HUES64 (cell line): ENCODE results near the gene COL9A3.

Source experiments
- H3K27ac ChIP-seq: 2 replicates; pipeline ENCODE4 v1.7.0; 2013; ENCODE audit warnings: low read depth, low read length, inconsistent platforms
- H3K27me3 ChIP-seq: 2 replicates; pipeline ENCODE4 v1.6.1; 2013; ENCODE audit warnings: mild to moderate bottlenecking, low read length; ENCODE audit not compliant: insufficient read depth
- H3K36me3 ChIP-seq: 2 replicates; pipeline ENCODE4 v1.6.1; 2013; ENCODE audit warnings: mild to moderate bottlenecking, low read length; ENCODE audit not compliant: insufficient read depth
- H3K4me1 ChIP-seq: 2 replicates; pipeline ENCODE4 v1.6.1; 2013; ENCODE audit warnings: mild to moderate bottlenecking, low read length, moderate library complexity; ENCODE audit not compliant: insufficient read depth
- H3K4me3 ChIP-seq: 2 replicates; pipeline ENCODE4 v1.5.1; 2013; ENCODE audit warnings: mild to moderate bottlenecking, low read length, moderate library complexity
- H3K9ac ChIP-seq: 2 replicates; pipeline ENCODE4 v1.6.1; 2013; ENCODE audit warnings: mild to moderate bottlenecking, low read depth, low read length
- H3K9me3 ChIP-seq: 2 replicates; pipeline ENCODE4 v1.6.1; 2013; ENCODE audit warnings: low read depth, low read length; ENCODE audit not compliant: insufficient read depth
- WGBS: fragments of 150-250, 120-280 bp; methylation state at CpG from one replicate; pipeline ENCODE4 v1.1.7; 2013; ENCODE audit warnings: missing lambda C conversion rate; 5-methylcytosine and 5-hydroxymethylcytosine counted together

COL9A3 gene

DNA sequence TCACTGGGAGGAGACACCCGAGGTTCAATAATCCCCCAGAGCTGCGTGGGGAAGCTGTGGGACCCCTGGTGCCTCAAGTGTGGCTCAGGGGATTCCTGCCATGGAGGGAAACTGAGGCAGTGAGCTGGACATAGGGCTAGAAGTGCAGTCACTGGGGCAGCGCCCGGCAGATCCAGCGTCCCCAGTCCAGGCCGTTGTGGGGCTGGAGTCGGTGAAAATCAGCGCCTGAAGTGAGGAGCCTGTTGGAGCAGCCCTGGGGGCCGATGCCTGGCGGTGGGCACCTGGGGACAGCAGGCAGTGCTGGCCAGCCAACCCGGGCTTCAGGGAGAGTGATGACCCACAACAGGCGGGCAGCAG, 2.2 kb upstream of the COL9A3 start:
- WGBS = 88% methylated on average over 12 of the region's 12 CpGs
- Histone ChIP-seq H3K36me3 (peaks cover 19% of the 10 kb centered on the region), H3K9ac (no peak overlapping the region), H3K27me3 (peaks cover 13% of the 10 kb centered on the region), H3K4me3 (no peak overlapping the region), H3K9me3 (no peaks in the 10 kb centered on the region), H3K27ac (no peak overlapping the region), H3K4me1 (peaks cover 11% of the 10 kb centered on the region)

DNA sequence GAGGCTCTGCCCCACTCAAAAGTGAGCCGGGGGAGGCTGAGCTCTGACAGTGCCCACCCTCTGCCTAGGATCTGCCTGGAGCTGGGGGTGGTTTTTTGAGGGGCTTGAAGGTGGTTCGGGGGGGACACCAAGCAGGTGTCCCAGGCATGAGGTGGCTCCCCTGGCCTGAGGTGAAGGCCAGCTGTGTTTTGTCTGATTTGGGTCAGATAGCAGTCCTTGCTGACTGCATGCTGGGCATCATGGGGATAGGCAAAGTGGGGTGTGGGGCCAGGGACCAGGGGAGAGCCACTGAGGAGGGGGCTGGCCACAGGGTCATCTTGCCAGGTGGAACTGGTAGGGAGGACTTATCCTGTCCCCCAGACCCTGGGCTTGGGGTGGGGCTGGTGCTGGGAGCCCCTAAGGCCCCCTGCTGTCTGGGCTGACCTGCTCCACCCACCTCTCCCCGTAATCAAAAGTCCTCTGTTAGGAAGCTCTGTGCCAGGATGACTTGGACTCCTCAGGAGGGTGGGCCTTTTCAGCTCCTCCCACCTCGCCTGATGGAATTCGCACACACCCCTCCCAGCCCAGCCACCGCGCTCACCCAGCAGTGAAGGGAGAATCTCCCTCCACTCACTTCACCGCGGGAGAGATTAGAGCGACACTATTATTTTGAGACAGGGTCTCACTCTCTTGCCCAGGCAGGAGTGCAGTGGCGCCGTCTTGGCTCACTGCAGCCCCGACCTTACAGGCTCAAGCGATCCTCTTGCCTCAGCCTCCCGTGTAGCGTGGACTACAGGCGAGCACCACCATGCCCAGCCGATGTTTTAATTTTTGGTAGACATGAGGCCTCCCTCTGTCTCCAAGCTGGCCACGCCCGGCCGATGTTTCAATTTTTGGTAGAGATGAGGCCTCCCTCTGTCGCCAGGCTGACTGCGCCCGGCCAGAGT, 1.5 kb upstream of the COL9A3 start:
- Histone ChIP-seq H3K9me3 (no peaks in the 10 kb centered on the region), H3K27ac (peak overlapping the region; percentile 71; the same call in 1 of the 2 replicates), H3K4me3 (peak overlapping the region; percentile 62), H3K9ac (peak overlapping the region; percentile 55; the same call in 1 of the 2 replicates), H3K27me3 (peaks cover 13% of the 10 kb centered on the region), H3K4me1 (peaks cover 11% of the 10 kb centered on the region), H3K36me3 (peaks cover 18% of the 10 kb centered on the region)
- 10% methylated on average over 24 of the region's 24 CpGs for WGBS

DNA sequence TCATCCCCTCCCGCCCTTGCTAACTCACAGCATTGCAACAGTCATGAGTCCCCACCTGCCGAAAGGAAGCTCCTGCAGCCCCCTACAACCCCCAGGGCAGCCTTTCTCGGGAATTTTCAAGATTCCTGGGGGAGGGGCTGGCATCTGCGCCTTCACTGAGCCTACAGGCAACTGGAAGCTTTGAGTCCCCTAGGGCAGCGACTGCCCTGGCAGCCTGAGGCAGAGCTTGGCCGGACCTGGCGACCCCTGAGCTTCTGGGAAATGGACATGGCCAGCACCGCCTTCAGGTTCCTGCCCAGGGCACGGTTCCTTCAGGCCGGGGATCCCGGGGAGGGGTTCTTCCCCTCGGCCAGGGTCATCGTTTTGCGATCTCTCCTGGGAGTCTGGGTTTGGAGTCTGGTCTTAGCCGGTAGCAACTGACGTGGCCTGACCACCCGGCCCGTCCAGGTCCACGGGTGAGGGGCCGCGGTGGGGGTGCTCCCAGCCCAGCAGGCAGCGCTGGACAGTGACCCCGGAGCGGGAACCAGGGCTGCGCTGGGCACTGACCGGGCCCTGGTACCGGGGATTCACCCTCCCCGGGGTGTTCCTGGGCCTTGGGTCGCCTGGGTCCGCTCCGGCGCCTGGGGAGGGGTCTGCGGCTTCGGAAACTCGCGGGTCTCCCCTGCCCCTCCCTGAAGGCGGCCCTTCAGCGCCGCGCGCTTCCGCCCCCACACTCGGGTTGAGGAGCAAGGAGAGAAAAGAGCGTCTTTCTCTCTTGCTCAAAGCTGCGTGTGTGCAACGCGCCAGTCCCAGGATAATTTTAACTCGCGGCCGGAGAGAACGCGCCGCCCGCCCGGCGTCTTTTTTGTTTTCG, 593 bp upstream of the COL9A3 start:
- WGBS = under 1% methylated on average over 57 of the region's 57 CpGs
- peak overlapping the region; percentile 62 for H3K4me3 ChIP-seq
- H3K27ac ChIP-seq = peak overlapping the region; percentile 80
- peaks cover 13% of the 10 kb centered on the region for H3K27me3 ChIP-seq
- H3K36me3 ChIP-seq = peaks cover 13% of the 10 kb centered on the region
- H3K4me1 ChIP-seq = peaks cover 11% of the 10 kb centered on the region
- peak overlapping the region; percentile 81 for H3K9ac ChIP-seq
- no peaks in the 10 kb centered on the region for H3K9me3 ChIP-seq

DNA sequence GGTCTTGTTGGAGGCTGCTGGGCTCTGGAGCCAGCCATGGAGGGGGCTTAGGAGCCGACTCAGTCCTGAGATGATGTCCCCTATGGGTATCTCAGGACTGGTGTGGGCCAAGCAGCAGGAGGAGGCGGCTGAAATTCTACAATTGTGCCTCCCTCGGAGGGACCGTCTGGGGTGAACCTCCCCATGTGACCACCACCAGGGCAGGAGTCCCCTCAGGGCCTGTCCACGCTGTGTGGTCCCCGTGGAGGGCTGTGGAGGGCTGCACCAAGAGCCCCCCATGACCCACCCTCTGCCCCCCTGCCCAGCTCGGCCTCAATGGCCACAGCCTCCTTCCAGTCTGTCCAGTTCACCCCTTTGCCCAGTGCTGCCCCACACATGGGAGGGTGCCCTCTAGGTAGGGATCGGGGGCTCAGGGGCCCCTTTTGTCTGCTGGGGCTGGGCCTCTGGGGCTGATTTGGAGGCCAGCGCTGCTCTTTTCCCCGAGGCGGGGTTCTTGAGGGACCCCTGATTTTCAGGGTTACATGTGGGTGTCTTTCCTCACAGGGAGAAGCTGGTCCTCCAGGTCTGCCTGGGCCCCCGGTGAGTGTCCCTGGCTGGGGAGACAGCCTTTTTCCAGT, 1.2 kb downstream of the COL9A3 start:
- Histone ChIP-seq H3K4me3 (peak overlapping the region; percentile 59), H3K27ac (no peak overlapping the region), H3K9ac (0 out of 2 replicates have a peak overlapping the region, but pooled peaks have one; percentile 44), H3K4me1 (peaks cover 11% of the 10 kb centered on the region), H3K36me3 (peaks cover 9% of the 10 kb centered on the region), H3K9me3 (no peaks in the 10 kb centered on the region), H3K27me3 (peaks cover 13% of the 10 kb centered on the region)
- 92% methylated on average over 12 of the region's 12 CpGs for WGBS

DNA sequence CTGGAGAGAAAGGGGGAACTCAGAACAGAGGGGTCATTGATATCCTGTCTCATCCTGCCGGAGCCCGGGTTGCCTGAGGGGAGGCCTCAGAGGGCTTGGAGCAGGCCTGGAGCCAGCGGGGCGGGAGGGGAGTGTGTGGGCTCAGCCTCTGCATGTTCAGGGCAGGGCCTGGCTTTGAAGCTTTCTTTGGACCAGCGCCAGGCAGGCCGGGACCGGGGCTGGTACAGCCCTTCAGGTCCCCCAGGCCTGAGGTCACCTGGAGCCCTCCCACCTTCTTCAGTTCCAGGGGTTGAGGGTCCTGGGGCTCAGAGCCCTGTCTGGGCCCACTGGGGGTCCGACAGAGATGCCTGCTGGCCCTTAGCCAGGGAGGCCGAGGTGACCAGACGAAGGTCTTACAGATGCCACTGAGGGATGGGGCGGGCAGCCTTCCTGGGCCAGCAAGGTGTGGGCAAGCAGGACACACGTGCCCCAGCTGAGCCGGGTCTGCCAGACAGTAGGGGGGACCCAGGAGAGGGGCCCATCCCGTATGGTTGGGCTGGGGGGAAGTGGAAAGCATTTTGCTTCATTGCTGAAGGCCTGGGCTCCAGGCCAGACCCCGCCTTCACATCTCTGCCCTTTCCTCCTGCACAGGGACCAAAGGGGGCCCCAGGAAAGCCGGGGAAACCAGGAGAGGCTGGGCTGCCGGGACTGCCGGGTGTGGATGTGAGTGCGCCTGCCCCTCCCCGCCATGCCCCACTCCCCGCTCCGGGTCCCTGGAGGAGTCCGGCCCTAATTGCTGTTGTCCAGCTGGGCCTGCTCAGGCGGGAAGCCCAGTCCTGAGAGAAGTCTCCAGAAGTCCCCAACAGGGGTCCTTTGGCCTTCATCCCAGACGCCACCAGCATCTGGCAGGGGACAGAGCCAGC, 2.0 kb downstream of the COL9A3 start:
- H3K4me3 ChIP-seq = no peak overlapping the region
- H3K4me1 ChIP-seq = peaks cover 11% of the 10 kb centered on the region
- H3K9me3 ChIP-seq = no peaks in the 10 kb centered on the region
- peaks cover 13% of the 10 kb centered on the region for H3K27me3 ChIP-seq
- 83% methylated on average over 25 of the region's 25 CpGs for whole genome bisulfite sequencing
- no peak overlapping the region for H3K9ac ChIP-seq
- peaks cover 9% of the 10 kb centered on the region for H3K36me3 ChIP-seq
- no peak overlapping the region for H3K27ac ChIP-seq

DNA sequence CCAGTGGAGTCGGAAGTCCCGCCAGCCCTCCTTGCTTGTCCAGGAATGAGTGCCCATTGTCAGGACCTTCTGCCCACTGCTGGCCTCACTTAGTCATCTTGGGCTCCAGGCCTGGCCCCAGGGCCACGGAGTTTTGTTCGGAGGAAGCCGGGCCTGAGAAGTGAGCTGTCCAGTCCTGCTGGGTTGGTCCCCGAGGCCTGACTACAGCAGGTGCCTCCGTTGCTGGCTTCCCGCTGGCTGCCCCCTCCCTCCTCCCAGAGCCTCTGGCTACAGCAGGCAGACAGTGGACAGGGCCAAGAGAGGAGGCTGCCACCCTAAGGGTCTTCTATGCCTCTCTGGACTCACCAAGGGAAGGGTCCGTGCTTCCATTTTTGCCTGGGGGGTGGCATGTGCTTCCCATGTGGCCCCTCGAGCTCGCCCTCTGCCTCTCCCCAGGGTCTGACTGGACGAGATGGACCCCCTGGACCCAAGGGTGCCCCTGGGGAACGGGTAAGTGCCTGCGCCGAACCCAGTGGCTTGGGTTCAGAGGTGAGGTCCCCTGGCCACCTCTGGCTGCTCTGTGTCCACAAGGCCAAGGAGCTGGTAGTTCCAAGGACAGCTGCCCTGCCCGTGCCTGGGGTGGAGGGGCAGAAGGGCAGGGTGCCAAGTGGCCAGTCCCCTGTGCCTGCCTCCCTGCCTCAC, 2.8 kb downstream of the COL9A3 start:
- WGBS = 89% methylated on average over 16 of the region's 16 CpGs
- H3K4me1 ChIP-seq = peaks cover 15% of the 10 kb centered on the region
- H3K27ac ChIP-seq = no peak overlapping the region
- H3K9me3 ChIP-seq = no peaks in the 10 kb centered on the region
- peaks cover 9% of the 10 kb centered on the region for H3K36me3 ChIP-seq
- no peak overlapping the region for H3K4me3 ChIP-seq
- peaks cover 13% of the 10 kb centered on the region for H3K27me3 ChIP-seq
- H3K9ac ChIP-seq = no peak overlapping the region

DNA sequence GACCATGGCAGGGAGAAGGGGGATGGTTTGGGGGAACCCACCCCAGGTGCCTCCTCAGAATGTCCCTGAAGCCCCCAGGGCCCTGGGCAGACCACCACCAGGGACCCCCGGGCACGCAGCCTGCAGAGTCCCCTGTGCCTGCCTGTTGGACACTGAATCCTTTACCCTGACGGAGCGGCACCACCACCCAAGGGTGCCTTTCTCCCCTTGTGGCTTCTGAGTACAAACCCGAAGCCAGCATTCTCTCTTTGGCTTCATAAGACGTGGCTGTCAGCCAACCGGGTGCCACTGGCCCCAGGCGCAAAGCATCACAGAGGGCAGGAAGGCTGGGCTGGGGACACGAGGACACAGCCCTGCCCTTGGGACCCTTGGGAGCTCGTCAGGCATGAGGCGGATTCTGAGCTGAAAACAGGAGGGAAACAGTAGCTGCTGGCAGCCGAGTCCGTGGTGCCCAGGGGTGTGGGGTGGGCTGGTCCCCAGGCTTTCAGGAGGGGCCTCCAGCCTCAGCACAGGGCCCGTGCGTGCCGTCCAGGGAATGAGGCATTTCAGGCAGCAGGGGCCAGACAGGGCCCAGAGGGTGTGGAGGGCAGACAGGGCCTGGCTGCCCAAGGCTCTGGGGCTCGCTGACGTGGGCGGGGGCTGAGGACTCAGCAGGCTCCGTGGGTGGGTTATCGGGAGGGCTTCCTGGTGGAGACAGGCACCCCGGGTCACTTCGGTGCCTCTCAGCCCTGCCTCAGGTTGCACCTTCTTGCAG, 3.5 kb downstream of the COL9A3 start:
- peaks cover 8% of the 10 kb centered on the region for H3K4me1 ChIP-seq
- H3K4me3 ChIP-seq = no peak overlapping the region
- no peak overlapping the region for H3K27ac ChIP-seq
- no peaks in the 10 kb centered on the region for H3K9me3 ChIP-seq
- no peak overlapping the region for H3K9ac ChIP-seq
- H3K27me3 ChIP-seq = peaks cover 13% of the 10 kb centered on the region
- H3K36me3 ChIP-seq = peaks cover 9% of the 10 kb centered on the region
- WGBS = 89% methylated on average over 23 of the region's 23 CpGs

DNA sequence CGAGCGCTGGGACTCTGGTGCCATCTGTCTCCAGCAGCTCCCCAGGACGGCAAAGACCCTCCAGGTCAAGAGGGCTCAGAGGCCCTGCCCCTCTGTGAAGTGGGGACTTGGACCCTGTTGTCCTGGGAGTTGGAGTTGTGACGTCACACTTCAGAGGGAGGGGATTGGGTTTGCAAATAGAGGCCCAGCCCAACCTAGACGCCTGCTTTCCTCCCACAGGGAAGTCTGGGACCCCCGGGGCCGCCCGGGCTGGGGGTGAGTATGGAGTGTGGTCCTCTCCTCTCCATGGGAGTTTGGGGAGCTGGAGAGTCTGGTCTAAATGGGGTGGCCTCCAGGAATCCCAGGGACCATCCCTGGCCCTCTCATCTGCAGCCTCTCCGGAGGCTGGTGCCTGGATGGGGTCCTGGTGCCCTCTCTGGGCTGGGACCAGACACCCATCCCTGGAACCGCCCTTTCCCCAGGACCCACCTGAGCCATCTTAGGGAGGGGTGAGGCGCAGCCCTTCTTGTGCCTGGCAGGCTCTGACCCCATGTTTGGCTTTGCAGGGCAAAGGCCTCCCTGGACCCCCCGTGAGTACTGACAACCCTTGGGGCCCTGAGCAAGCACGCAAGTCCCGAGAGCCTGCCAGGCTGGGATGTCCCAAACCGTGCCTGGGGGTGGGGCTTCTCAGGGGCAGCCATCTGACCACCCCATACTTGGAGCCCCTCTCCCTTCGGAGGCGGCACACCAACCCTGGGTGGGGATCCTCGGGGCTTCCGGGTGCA, 4.3 kb downstream of the COL9A3 start:
- 87% methylated on average over 19 of the region's 19 CpGs for WGBS
- no peaks in the 10 kb centered on the region for H3K9me3 ChIP-seq
- H3K36me3 ChIP-seq = peaks cover 9% of the 10 kb centered on the region
- no peak overlapping the region for H3K4me3 ChIP-seq
- H3K4me1 ChIP-seq = peaks cover 4% of the 10 kb centered on the region; the same call in 1 of the 2 replicates
- no peak overlapping the region for H3K27ac ChIP-seq
- H3K9ac ChIP-seq = no peak overlapping the region
- H3K27me3 ChIP-seq = peaks cover 12% of the 10 kb centered on the region

DNA sequence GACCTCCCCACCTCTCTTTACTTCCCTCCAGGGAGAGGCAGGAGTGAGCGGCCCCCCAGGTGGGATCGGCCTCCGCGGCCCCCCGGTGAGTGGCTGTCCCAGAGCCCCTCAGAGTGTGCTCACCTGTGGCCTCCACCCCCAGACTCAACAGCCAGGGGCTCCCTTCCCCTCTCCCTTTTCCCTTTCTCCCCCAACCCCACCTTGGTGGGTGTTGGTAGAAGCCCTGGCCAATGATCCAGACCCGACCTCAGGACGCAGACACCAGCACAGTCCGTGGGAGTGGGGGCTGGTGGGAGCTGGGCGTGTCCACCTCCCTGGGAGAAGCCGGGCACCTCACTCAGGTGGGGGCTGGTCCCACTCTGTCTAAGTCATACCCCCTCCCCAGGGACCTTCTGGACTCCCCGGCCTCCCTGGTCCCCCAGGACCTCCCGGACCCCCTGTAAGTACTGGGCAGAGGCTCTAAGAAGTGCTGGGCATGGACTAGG, 4.9 kb downstream of the COL9A3 start:
- peaks cover 7% of the 10 kb centered on the region for H3K27me3 ChIP-seq
- 90% methylated on average over 11 of the region's 12 CpGs for WGBS
- no peak overlapping the region for H3K27ac ChIP-seq

More for the DNA sequence above, 4.9 kb downstream of the COL9A3 start:
- H3K9ac ChIP-seq = no peak overlapping the region
- H3K36me3 ChIP-seq = peaks cover 9% of the 10 kb centered on the region
- H3K4me3 ChIP-seq = no peak overlapping the region
- H3K9me3 ChIP-seq = no peaks in the 10 kb centered on the region
- H3K4me1 ChIP-seq = peaks cover 4% of the 10 kb centered on the region; the same call in 1 of the 2 replicates
